Measurements from ENCODE around the gene TMEM250. TPM values are rescaled to one million over a fixed set of nuclear protein-coding genes. Genes with fewer than 3 reads are reported as not detected.

The TMEM250 gene
- total RNA-seq, 1 experiment from 2014 or later: 15.1 TPM

GRCh38 chr9:136088481-136088938 lies 30.2 kb downstream of the TMEM250 start:
- peaks cover 17% of the 10 kb centered on the region for H3K4me1 ChIP-seq (ENCODE audit: low read length)
- H3K27me3 ChIP-seq (ENCODE audit: low read length): no peaks in the 10 kb centered on the region
- 0 out of 2 replicates have a peak overlapping the region, but pooled peaks have one; percentile 54 for H3K9ac ChIP-seq (ENCODE audit: low read length)
- no peak for DNase-seq
- no peaks in the 10 kb centered on the region for H3K36me3 ChIP-seq (ENCODE audit: insufficient read depth, low read length)
- peak overlapping the region; percentile 48 for H3K4me3 ChIP-seq (ENCODE audit: low read length)
- H3K4me2 ChIP-seq (ENCODE audit: low read depth, low read length, poor library complexity, severe bottlenecking): peak overlapping the region; percentile 65
- H3K9me2 ChIP-seq (replicated peaks; ENCODE audit: insufficient read depth, low read length): no peaks in the 10 kb centered on the region
- no peaks in the 10 kb centered on the region for H3K79me2 ChIP-seq (ENCODE audit: low read length)
- no peak overlapping the region for H3K27ac ChIP-seq (ENCODE audit: low read length)
- no peaks in the 10 kb centered on the region; the same call in 1 of the 2 replicates for H4K20me1 ChIP-seq (ENCODE audit: insufficient read depth, low read depth, low read length)
- no peak overlapping the region for H2AFZ ChIP-seq (ENCODE audit: low read length)
- no peaks in the 10 kb centered on the region for H3K9me3 ChIP-seq (ENCODE audit: low read length)

- no peak overlapping the region for H2AFZ ChIP-seq (ENCODE audit: low read length)
- no peak overlapping the region for H3K4me3 ChIP-seq (ENCODE audit: low read length)
- no peaks in the 10 kb centered on the region for H3K9me3 ChIP-seq (ENCODE audit: low read length)
- no peak overlapping the region for H3K27ac ChIP-seq (ENCODE audit: low read length)
- DNase-seq: no peak
- H3K27me3 ChIP-seq (ENCODE audit: low read length): no peaks in the 10 kb centered on the region
- no peak overlapping the region for H3K4me2 ChIP-seq (ENCODE audit: low read depth, low read length, poor library complexity, severe bottlenecking)
- no peaks in the 10 kb centered on the region for H3K79me2 ChIP-seq (ENCODE audit: low read length)
- peaks cover 17% of the 10 kb centered on the region for H3K4me1 ChIP-seq (ENCODE audit: low read length)
- H3K9ac ChIP-seq (ENCODE audit: low read length): no peak overlapping the region
- no peaks in the 10 kb centered on the region; the same call in 1 of the 2 replicates for H4K20me1 ChIP-seq (ENCODE audit: insufficient read depth, low read depth, low read length)
- H3K36me3 ChIP-seq (ENCODE audit: insufficient read depth, low read length): no peaks in the 10 kb centered on the region
- H3K9me2 ChIP-seq (replicated peaks; ENCODE audit: insufficient read depth, low read length): no peaks in the 10 kb centered on the region
Measured at GRCh38 chr9:136087741-136088480, 30.8 kb downstream of the TMEM250 start.

- Histone ChIP-seq H3K9me2 (replicated peaks; ENCODE audit: insufficient read depth, low read length) (no peaks in the 10 kb centered on the region), H3K4me1 (ENCODE audit: low read length) (peaks cover 17% of the 10 kb centered on the region), H4K20me1 (ENCODE audit: insufficient read depth, low read depth, low read length) (no peaks in the 10 kb centered on the region; the same call in 1 of the 2 replicates), H3K9ac (ENCODE audit: low read length) (no peak overlapping the region), H3K9me3 (ENCODE audit: low read length) (no peaks in the 10 kb centered on the region), H3K4me2 (ENCODE audit: low read depth, low read length, poor library complexity, severe bottlenecking) (no peak overlapping the region), H3K79me2 (ENCODE audit: low read length) (no peaks in the 10 kb centered on the region), H3K4me3 (ENCODE audit: low read length) (no peak overlapping the region), H3K27ac (ENCODE audit: low read length) (no peak overlapping the region), H2AFZ (ENCODE audit: low read length) (no peak overlapping the region), H3K27me3 (ENCODE audit: low read length) (no peaks in the 10 kb centered on the region), H3K36me3 (ENCODE audit: insufficient read depth, low read length) (no peaks in the 10 kb centered on the region)
- DNase-seq: no peak
Measured at GRCh38 chr9:136086951-136087740, 31.5 kb downstream of the TMEM250 start.

GRCh38 chr9:136086213-136086881 lies 32.3 kb downstream of the TMEM250 start:
- Histone ChIP-seq H3K4me1 (ENCODE audit: low read length) (peaks cover 17% of the 10 kb centered on the region), H3K79me2 (ENCODE audit: low read length) (no peaks in the 10 kb centered on the region), H3K9me2 (replicated peaks; ENCODE audit: insufficient read depth, low read length) (no peaks in the 10 kb centered on the region)

GRCh38 chr9:136085815-136086212 lies 32.9 kb downstream of the TMEM250 start:
- Histone ChIP-seq H3K79me2 (ENCODE audit: low read length) (no peaks in the 10 kb centered on the region), H3K9ac (ENCODE audit: low read length) (no peak overlapping the region), H3K9me2 (replicated peaks; ENCODE audit: insufficient read depth, low read length) (no peaks in the 10 kb centered on the region), H3K4me1 (ENCODE audit: low read length) (peaks cover 17% of the 10 kb centered on the region), H4K20me1 (ENCODE audit: insufficient read depth, low read depth, low read length) (no peaks in the 10 kb centered on the region; the same call in 1 of the 2 replicates), H3K4me3 (ENCODE audit: low read length) (no peak overlapping the region), H3K36me3 (ENCODE audit: insufficient read depth, low read length) (no peaks in the 10 kb centered on the region), H2AFZ (ENCODE audit: low read length) (no peak overlapping the region), H3K9me3 (ENCODE audit: low read length) (no peaks in the 10 kb centered on the region), H3K27ac (ENCODE audit: low read length) (no peak overlapping the region), H3K4me2 (ENCODE audit: low read depth, low read length, poor library complexity, severe bottlenecking) (no peak overlapping the region), H3K27me3 (ENCODE audit: low read length) (no peaks in the 10 kb centered on the region)
- DNase-seq: no peak

More at GRCh38 chr9:136086213-136086881, 32.3 kb downstream of the TMEM250 start:
- Histone ChIP-seq H3K36me3 (ENCODE audit: insufficient read depth, low read length) (no peaks in the 10 kb centered on the region), H2AFZ (ENCODE audit: low read length) (no peak overlapping the region), H3K4me2 (ENCODE audit: low read depth, low read length, poor library complexity, severe bottlenecking) (no peak overlapping the region), H3K9me3 (ENCODE audit: low read length) (no peaks in the 10 kb centered on the region), H4K20me1 (ENCODE audit: insufficient read depth, low read depth, low read length) (no peaks in the 10 kb centered on the region; the same call in 1 of the 2 replicates), H3K9ac (ENCODE audit: low read length) (no peak overlapping the region), H3K27ac (ENCODE audit: low read length) (no peak overlapping the region), H3K4me3 (ENCODE audit: low read length) (no peak overlapping the region), H3K27me3 (ENCODE audit: low read length) (no peaks in the 10 kb centered on the region)
- no peak for DNase-seq

GRCh38 chr9:136084063-136084944 lies 34.4 kb downstream of the TMEM250 start:
- H3K9ac ChIP-seq (ENCODE audit: low read length): no peak overlapping the region

GRCh38 chr9:136083558-136084062 lies 35.1 kb downstream of the TMEM250 start:
- no peaks in the 10 kb centered on the region for H3K36me3 ChIP-seq (ENCODE audit: insufficient read depth, low read length)
- H3K4me3 ChIP-seq (ENCODE audit: low read length): no peak overlapping the region
- H2AFZ ChIP-seq (ENCODE audit: low read length): no peak overlapping the region
- H3K9me2 ChIP-seq (replicated peaks; ENCODE audit: insufficient read depth, low read length): no peaks in the 10 kb centered on the region
- no peaks in the 10 kb centered on the region for H3K79me2 ChIP-seq (ENCODE audit: low read length)
- peaks cover 3% of the 10 kb centered on the region for H3K4me1 ChIP-seq (ENCODE audit: low read length)
- no peaks in the 10 kb centered on the region for H4K20me1 ChIP-seq (ENCODE audit: insufficient read depth, low read depth, low read length)
- H3K27ac ChIP-seq (ENCODE audit: low read length): no peak overlapping the region
- H3K9ac ChIP-seq (ENCODE audit: low read length): no peak overlapping the region
- no peak overlapping the region for H3K4me2 ChIP-seq (ENCODE audit: low read depth, low read length, poor library complexity, severe bottlenecking)
- DNase-seq: no peak
- H3K9me3 ChIP-seq (ENCODE audit: low read length): no peaks in the 10 kb centered on the region
- H3K27me3 ChIP-seq (ENCODE audit: low read length): no peaks in the 10 kb centered on the region

More at GRCh38 chr9:136084063-136084944, 34.4 kb downstream of the TMEM250 start:
- H2AFZ ChIP-seq (ENCODE audit: low read length): no peak overlapping the region
- H3K4me2 ChIP-seq (ENCODE audit: low read depth, low read length, poor library complexity, severe bottlenecking): no peak overlapping the region
- no peaks in the 10 kb centered on the region for H3K36me3 ChIP-seq (ENCODE audit: insufficient read depth, low read length)
- no peaks in the 10 kb centered on the region for H3K79me2 ChIP-seq (ENCODE audit: low read length)
- H3K4me1 ChIP-seq (ENCODE audit: low read length): peaks cover 10% of the 10 kb centered on the region
- no peaks in the 10 kb centered on the region for H3K9me2 ChIP-seq (replicated peaks; ENCODE audit: insufficient read depth, low read length)
- H3K9me3 ChIP-seq (ENCODE audit: low read length): no peaks in the 10 kb centered on the region
- DNase-seq: no peak
- H3K27ac ChIP-seq (ENCODE audit: low read length): no peak overlapping the region
- H4K20me1 ChIP-seq (ENCODE audit: insufficient read depth, low read depth, low read length): no peaks in the 10 kb centered on the region; the same call in 1 of the 2 replicates
- no peak overlapping the region for H3K4me3 ChIP-seq (ENCODE audit: low read length)
- no peaks in the 10 kb centered on the region for H3K27me3 ChIP-seq (ENCODE audit: low read length)

All from Karpas-422 (cell line).